Left ventricle myocardium inferior (tissue), 1 donor: ENCODE results near the gene LAMTOR1. TPM values are rescaled to one million over a fixed set of nuclear protein-coding genes. Genes with fewer than 3 reads are reported as not detected.
A peak's percentile ranks its signal among the peaks of the same experiment; 100 is the strongest.

ENCODE experiments used
- DNase-seq: peaks from one replicate; pipeline ENCODE4 v3.0.0-alpha.2; 2020
- H3K27ac ChIP-seq: fragments of 200-600 bp; replicated peaks from 2 replicates; pipeline ENCODE4 v1.8.0; 2021
- H3K27me3 ChIP-seq: fragments of 200-600 bp; 2 replicates; pipeline ENCODE4 v1.8.0; 2021; ENCODE audit warnings: low read depth
- H3K36me3 ChIP-seq: fragments of 200-600 bp; 2 replicates; pipeline ENCODE4 v1.8.0; 2021
- H3K4me1 ChIP-seq: fragments of 200-600 bp; 2 replicates; pipeline ENCODE4 v1.8.0; 2021
- H3K4me3 ChIP-seq: fragments of 200-600 bp; 2 replicates; pipeline ENCODE4 v1.8.0; 2021; ENCODE audit warnings: mild to moderate bottlenecking, moderate library complexity
- H3K9me3 ChIP-seq: fragments of 200-600 bp; replicated peaks from 2 replicates; pipeline ENCODE4 v1.8.0; 2021
- CTCF ChIP-seq: fragments of 200-600 bp; IDR thresholded peaks from 2 replicates; pipeline ENCODE4 v1.8.0; 2021; ENCODE audit warnings: antibody characterized with exemption, mild to moderate bottlenecking, borderline replicate concordance
- intact Hi-C: fragments of 100-400 bp; cut with micrococcal nuclease; formaldehyde crosslinking; loops from one replicate; pipeline ENCODE4 v1.11.0; 2022
- microRNA-seq: library from miRNA; unstranded; fragments of <30 nt; microRNA quantifications from one replicate; pipeline ENCODE4 v1.2.0, GENCODE V29; 2020
- total RNA-seq: library from RNA; stranded (reverse); fragmentation: NEBNext Ultra II Directional; extraction: Animal tissue kit (Norgen Biotek cat#: 25700); gene quantifications from one replicate; pipeline ENCODE4 v1.2.1, GENCODE V29; 2021
- donor health status: DM: no; HTN: yes; CAD: no; lungs with severe emphysema.

Gene LAMTOR1
- total RNA-seq, 1 donor from 2014 or later = 82.0 TPM

GRCh38 chr11:72067266-72067665 lies 35.8 kb downstream of the LAMTOR1 start:
- Histone ChIP-seq H3K27ac (peak overlapping the region; percentile 29), H3K27me3 (no peaks in the 10 kb centered on the region), H3K9me3 (no peaks in the 10 kb centered on the region), H3K36me3 (no peaks in the 10 kb centered on the region), H3K4me3 (no peak overlapping the region), H3K4me1 (peaks cover 52% of the 10 kb centered on the region)
- intact Hi-C loops = no loop called here
- no peak for DNase-seq
- TF ChIP-seq CTCF = no peak

GRCh38 chr11:72066855-72067254 lies 36.2 kb downstream of the LAMTOR1 start:
- Histone ChIP-seq H3K4me1 (peaks cover 48% of the 10 kb centered on the region), H3K36me3 (no peaks in the 10 kb centered on the region), H3K27me3 (no peaks in the 10 kb centered on the region), H3K9me3 (no peaks in the 10 kb centered on the region), H3K4me3 (no peak overlapping the region), H3K27ac (peak overlapping the region; percentile 29)
- intact Hi-C loops = no loop called here
- TF ChIP-seq CTCF = no peak
- DNase-seq = no peak

- no peak for TF ChIP-seq CTCF
- DNase-seq = no peak
These were observed 41.2 kb downstream of the LAMTOR1 start for GRCh38 chr11:72061739-72062396.

GRCh38 chr11:72058416-72059034 lies 44.6 kb downstream of the LAMTOR1 start:
- no peak overlapping the region for H3K4me3 ChIP-seq
- H3K36me3 ChIP-seq = no peaks in the 10 kb centered on the region
- H3K27me3 ChIP-seq = no peaks in the 10 kb centered on the region
- intact Hi-C loops = no loop called here
- no peak for TF ChIP-seq CTCF
- no peak overlapping the region for H3K27ac ChIP-seq
- peaks cover 10% of the 10 kb centered on the region for H3K4me1 ChIP-seq
- no peak for DNase-seq
- H3K9me3 ChIP-seq = no peaks in the 10 kb centered on the region

More at GRCh38 chr11:72061739-72062396, 41.2 kb downstream of the LAMTOR1 start:
- Histone ChIP-seq H3K4me3 (no peak overlapping the region), H3K4me1 (peaks cover 16% of the 10 kb centered on the region), H3K27ac (no peak overlapping the region), H3K36me3 (no peaks in the 10 kb centered on the region), H3K27me3 (no peaks in the 10 kb centered on the region), H3K9me3 (no peaks in the 10 kb centered on the region)
- intact Hi-C loops = no loop called here

GRCh38 chr11:72048766-72049460 lies 54.2 kb downstream of the LAMTOR1 start:
- Histone ChIP-seq H3K27ac (peak overlapping the region; percentile 49), H3K4me3 (no peak overlapping the region), H3K36me3 (peaks cover 4% of the 10 kb centered on the region), H3K9me3 (no peaks in the 10 kb centered on the region), H3K27me3 (no peaks in the 10 kb centered on the region), H3K4me1 (peaks cover 12% of the 10 kb centered on the region)
- no peak for DNase-seq
- no peak for TF ChIP-seq CTCF
- intact Hi-C loops = no loop called here

Small RNA genes within 50 kb of the gene (microRNA-seq; reads per million reads assigned to microRNA genes)
- not detected for gene MIR3165

Other genes starting within 250 kb of the LAMTOR1 start
- gene DEFB131B, start 224.8 kb downstream of the LAMTOR1 start, total RNA-seq = not detected
- 2.5 TPM for gene XNDC1N, start 174.7 kb downstream of the LAMTOR1 start, total RNA-seq
- 23.0 TPM for gene RNF121, start 174.3 kb downstream of the LAMTOR1 start, total RNA-seq
- 4.9 TPM for gene IL18BP, start 104.4 kb downstream of the LAMTOR1 start, total RNA-seq
- gene NUMA1, start 22.8 kb downstream of the LAMTOR1 start, total RNA-seq = 82.5 TPM
- 3.5 TPM for gene LRRC51, start 22.4 kb downstream of the LAMTOR1 start, total RNA-seq
- not detected for gene TOMT, start 2.6 kb upstream of the LAMTOR1 start, total RNA-seq
- gene ANAPC15, start 9.4 kb upstream of the LAMTOR1 start, total RNA-seq = 43.9 TPM
- gene FOLR3, start 32.4 kb upstream of the LAMTOR1 start, total RNA-seq = 1.7 TPM
- gene FOLR1, start 88.8 kb upstream of the LAMTOR1 start, total RNA-seq = 0.49 TPM
- gene FOLR2, start 113.5 kb upstream of the LAMTOR1 start, total RNA-seq = 20.9 TPM
- gene INPPL1, start 121.5 kb upstream of the LAMTOR1 start, total RNA-seq = 115 TPM
- gene PHOX2A, start 140.9 kb upstream of the LAMTOR1 start, total RNA-seq = not detected